Trophoblast cell (in vitro differentiated cells and primary cell): ENCODE results near the gene UBE2H.

Experiments
- DNase-seq, 2 donors: peaks; one replicate each; pipeline ENCODE4 v3.0.0-alpha.2; 2016
- H2AFZ ChIP-seq: 2 replicates; pipeline ENCODE4 v1.6.1; 2013; ENCODE audit warnings: low read length, moderate library complexity, mild to moderate bottlenecking; ENCODE audit not compliant: insufficient read depth, poor library complexity
- H2AK5ac ChIP-seq: 2 replicates; pipeline ENCODE4 v1.6.1; 2013; ENCODE audit warnings: mild to moderate bottlenecking, low read length
- H2BK120ac ChIP-seq: 2 replicates; pipeline ENCODE4 v1.6.1; 2013; ENCODE audit warnings: low read length, mild to moderate bottlenecking, moderate library complexity; ENCODE audit not compliant: insufficient read depth, poor library complexity
- H2BK12ac ChIP-seq: 2 replicates; pipeline ENCODE4 v1.6.1; 2013; ENCODE audit warnings: mild to moderate bottlenecking, low read length, moderate library complexity
- H2BK5ac ChIP-seq: 2 replicates; pipeline ENCODE4 v1.6.1; 2013; ENCODE audit warnings: low read length, low read depth, moderate library complexity, mild to moderate bottlenecking; ENCODE audit not compliant: poor library complexity
- H3K14ac ChIP-seq: 2 replicates; pipeline ENCODE4 v1.6.1; 2013; ENCODE audit warnings: mild to moderate bottlenecking, low read length
- H3K18ac ChIP-seq: 2 replicates; pipeline ENCODE4 v1.6.1; 2013; ENCODE audit warnings: mild to moderate bottlenecking, low read length
- H3K23ac ChIP-seq: 2 replicates; pipeline ENCODE4 v1.6.1; 2013; ENCODE audit warnings: low read length
- H3K27ac ChIP-seq: 2 replicates; pipeline ENCODE4 v1.5.1; 2013; ENCODE audit warnings: low read depth, mild to moderate bottlenecking, inconsistent platforms, low read length, moderate library complexity
- H3K27me3 ChIP-seq: 2 replicates; pipeline ENCODE4 v1.6.1; 2013; ENCODE audit warnings: inconsistent platforms, mild to moderate bottlenecking, low read length, moderate library complexity; ENCODE audit not compliant: insufficient read depth
- H3K36me3 ChIP-seq, 2 experiments: 1 replicate in 1 of 2; 2 replicates in 1 of 2; pipeline ENCODE4 v1.6.1; 2013; ENCODE audit warnings: low read length in 2 of 2, mild to moderate bottlenecking in 2 of 2, moderate library complexity in 1 of 2; ENCODE audit not compliant: insufficient read depth in 2 of 2, control insufficient read depth in 1 of 2
- H3K4ac ChIP-seq: 2 replicates; pipeline ENCODE4 v1.6.1; 2013; ENCODE audit warnings: low read depth, mild to moderate bottlenecking, low read length, moderate library complexity
- H3K4me1 ChIP-seq, 2 experiments: 1 replicate in 1 of 2; 2 replicates in 1 of 2; pipeline ENCODE4 v1.6.1; 2013; ENCODE audit warnings: low read length in 2 of 2, mild to moderate bottlenecking in 2 of 2, moderate library complexity in 1 of 2; ENCODE audit not compliant: insufficient read depth in 2 of 2, control insufficient read depth in 1 of 2
- H3K4me2 ChIP-seq: 2 replicates; pipeline ENCODE4 v1.6.1; 2013; ENCODE audit warnings: inconsistent platforms, mild to moderate bottlenecking, low read length, moderate library complexity
- H3K4me3 ChIP-seq: 2 replicates; pipeline ENCODE4 v1.5.1; 2013; ENCODE audit warnings: mild to moderate bottlenecking, low read depth, low read length, inconsistent platforms
- H3K79me1 ChIP-seq: one replicate; pipeline ENCODE4 v1.6.1; 2013; ENCODE audit warnings: low read length
- H3K79me2 ChIP-seq: 2 replicates; pipeline ENCODE4 v1.6.1; 2013; ENCODE audit warnings: low read length, mild to moderate bottlenecking; ENCODE audit not compliant: control insufficient read depth, insufficient read depth, poor library complexity
- H3K9ac ChIP-seq: 2 replicates; pipeline ENCODE4 v1.6.1; 2013; ENCODE audit warnings: mild to moderate bottlenecking, low read length
- H3K9me3 ChIP-seq: 2 replicates; pipeline ENCODE4 v1.6.1; 2013; ENCODE audit warnings: low read depth, mild to moderate bottlenecking, control low read depth, inconsistent platforms, low read length; ENCODE audit not compliant: insufficient read depth
- H4K12ac ChIP-seq: 2 replicates; pipeline ENCODE4 v1.6.1; 2013; ENCODE audit warnings: low read depth, mild to moderate bottlenecking, low read length, moderate library complexity
- H4K8ac ChIP-seq: 2 replicates; pipeline ENCODE4 v1.6.1; 2013; ENCODE audit warnings: low read depth, mild to moderate bottlenecking, low read length, moderate library complexity
- H4K91ac ChIP-seq: one replicate; pipeline ENCODE4 v1.6.1; 2013; ENCODE audit warnings: low read depth, mild to moderate bottlenecking, low read length, moderate library complexity
- WGBS: extraction: QIAGEN DNeasy Blood & Tissue Kit; methylation state at CpG from one replicate; pipeline ENCODE4 v1.1.7; 2013; ENCODE audit warnings: missing lambda C conversion rate; ENCODE audit not compliant: insufficient read length, insufficient coverage; ENCODE audit errors: extremely low coverage; 5-methylcytosine and 5-hydroxymethylcytosine counted together

UBE2H gene

DNA sequence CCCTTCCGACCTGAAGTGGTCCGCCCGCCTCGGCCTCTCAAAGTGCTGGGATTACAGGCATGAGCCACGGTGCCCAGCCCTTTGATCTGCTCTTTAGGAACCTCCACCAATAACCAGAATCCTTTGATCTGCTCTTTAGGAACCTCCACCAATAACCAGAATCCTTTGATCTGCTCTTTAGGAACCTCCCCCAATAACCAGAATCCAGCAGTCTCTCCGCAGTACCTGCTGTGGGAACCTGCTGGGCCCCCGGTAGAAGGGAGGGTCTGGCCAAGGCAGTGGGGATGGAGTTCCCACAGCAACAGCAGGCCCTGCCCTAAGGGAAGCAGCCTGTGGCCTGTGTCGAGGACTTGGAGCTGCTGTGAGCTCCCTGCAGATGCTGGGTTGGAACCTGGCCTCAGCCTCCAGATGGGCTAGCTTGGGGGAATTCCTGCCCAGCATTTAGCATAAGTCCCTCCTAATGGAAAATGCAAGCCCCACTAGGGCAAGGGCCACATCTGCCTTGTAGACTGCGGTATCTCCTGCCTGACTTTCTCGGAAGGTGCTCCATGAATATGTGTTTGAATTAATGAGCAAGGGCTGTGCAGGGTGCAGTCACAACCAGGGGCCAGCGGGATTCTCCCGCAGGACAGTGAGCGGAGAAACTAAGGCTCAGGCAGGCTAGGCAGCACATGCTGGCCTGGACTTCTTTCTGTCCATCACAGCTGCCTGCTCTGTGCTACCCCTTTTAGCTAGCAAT lies 165.8 kb downstream of the UBE2H start:
- Histone ChIP-seq H3K79me1 (no peaks in the 10 kb centered on the region), H3K36me3 (no peaks in the 10 kb centered on the region)
- no CpG with 5 or more reads among the region's 13 CpGs for WGBS

DNA sequence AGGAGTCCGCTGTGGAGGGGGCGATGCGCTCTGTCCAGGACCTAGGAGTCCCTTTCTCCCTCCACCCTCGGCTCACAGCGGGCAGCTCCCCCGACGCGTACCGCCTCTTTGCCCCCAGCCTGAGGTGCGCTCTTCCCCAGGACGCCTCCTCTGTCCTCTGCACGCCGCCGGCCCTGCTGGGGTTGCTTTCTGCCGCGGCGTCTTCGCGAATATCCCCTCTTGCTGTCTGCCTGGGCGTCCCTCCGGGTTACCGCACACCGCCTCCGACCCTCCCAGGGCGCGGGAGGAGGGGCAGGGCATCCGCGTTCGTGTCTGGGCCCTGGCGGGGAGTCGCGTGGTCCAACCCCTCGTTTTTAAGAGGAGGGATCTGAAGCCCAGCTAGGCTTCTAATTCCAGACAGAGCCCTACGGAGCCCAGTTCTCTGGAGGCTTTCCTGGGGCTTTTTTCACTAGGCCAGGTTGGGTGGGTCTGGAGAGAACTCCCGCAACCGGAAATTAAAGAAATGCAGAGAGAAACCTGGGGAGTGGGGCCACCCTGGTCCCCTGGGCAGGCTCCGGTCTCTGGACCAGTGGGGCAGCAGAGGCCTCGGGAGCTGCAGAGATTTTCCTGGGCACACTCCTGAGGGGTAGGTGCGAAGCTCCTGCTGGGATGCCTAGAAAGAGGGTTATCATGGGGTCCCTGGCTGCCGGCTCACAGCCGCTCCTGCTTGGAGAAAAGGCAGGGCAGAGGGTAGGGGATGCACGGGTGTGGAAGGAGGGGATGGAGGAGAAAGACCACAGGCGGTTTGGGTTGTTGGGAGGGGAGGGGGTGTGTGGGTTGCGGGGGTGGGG lies 166.9 kb downstream of the UBE2H start:
- peak overlapping the region; percentile 34 for H3K4me2 ChIP-seq
- no peak overlapping the region for H2BK120ac ChIP-seq
- no peak overlapping the region for H3K4me3 ChIP-seq
- no peak overlapping the region for H2BK5ac ChIP-seq
- no peak overlapping the region for H2BK12ac ChIP-seq
- no peak for DNase-seq
- no peak overlapping the region for H2AFZ ChIP-seq
- H3K14ac ChIP-seq, result no peak overlapping the region
- H4K91ac ChIP-seq, result no peak overlapping the region
- H3K18ac ChIP-seq, result no peak overlapping the region
- no peaks in the 10 kb centered on the region for H3K79me2 ChIP-seq
- no peak overlapping the region for H3K23ac ChIP-seq
- H3K36me3 ChIP-seq, result no peaks in the 10 kb centered on the region
- no peak overlapping the region for H2AK5ac ChIP-seq
- no CpG with 5 or more reads among the region's 44 CpGs for WGBS
- H4K12ac ChIP-seq, result no peak overlapping the region
- no peaks in the 10 kb centered on the region for H3K79me1 ChIP-seq
- H3K4me1 ChIP-seq, result peaks cover 2 to 10% of the 10 kb centered on the region in 2 experiments
- H3K27me3 ChIP-seq, result peaks cover 62% of the 10 kb centered on the region
- H3K27ac ChIP-seq, result no peak overlapping the region
- H4K8ac ChIP-seq, result no peak overlapping the region
- no peak overlapping the region for H3K4ac ChIP-seq
- peaks cover 15% of the 10 kb centered on the region for H3K9me3 ChIP-seq
- H3K9ac ChIP-seq, result no peak overlapping the region

More for the DNA sequence above, 165.8 kb downstream of the UBE2H start:
- H3K79me2 ChIP-seq, result no peaks in the 10 kb centered on the region
- H2BK12ac ChIP-seq, result no peak overlapping the region
- peaks cover 51% of the 10 kb centered on the region for H3K27me3 ChIP-seq
- no peak overlapping the region for H3K4me3 ChIP-seq
- H3K14ac ChIP-seq, result no peak overlapping the region
- no peak overlapping the region for H4K91ac ChIP-seq
- no peak overlapping the region for H3K4me2 ChIP-seq
- H3K4ac ChIP-seq, result no peak overlapping the region
- no peak overlapping the region for H3K18ac ChIP-seq
- no peak overlapping the region for H2AFZ ChIP-seq
- H4K12ac ChIP-seq, result no peak overlapping the region
- no peak overlapping the region for H4K8ac ChIP-seq
- H3K4me1 ChIP-seq, result peaks cover 0 to 9% of the 10 kb centered on the region in 2 experiments
- no peak overlapping the region for H2AK5ac ChIP-seq
- no peak overlapping the region for H3K23ac ChIP-seq
- DNase-seq, result no peak
- H3K9me3 ChIP-seq, result peaks cover 12% of the 10 kb centered on the region
- no peak overlapping the region for H2BK5ac ChIP-seq
- H2BK120ac ChIP-seq, result no peak overlapping the region
- H3K27ac ChIP-seq, result no peak overlapping the region
- H3K9ac ChIP-seq, result no peak overlapping the region

DNA sequence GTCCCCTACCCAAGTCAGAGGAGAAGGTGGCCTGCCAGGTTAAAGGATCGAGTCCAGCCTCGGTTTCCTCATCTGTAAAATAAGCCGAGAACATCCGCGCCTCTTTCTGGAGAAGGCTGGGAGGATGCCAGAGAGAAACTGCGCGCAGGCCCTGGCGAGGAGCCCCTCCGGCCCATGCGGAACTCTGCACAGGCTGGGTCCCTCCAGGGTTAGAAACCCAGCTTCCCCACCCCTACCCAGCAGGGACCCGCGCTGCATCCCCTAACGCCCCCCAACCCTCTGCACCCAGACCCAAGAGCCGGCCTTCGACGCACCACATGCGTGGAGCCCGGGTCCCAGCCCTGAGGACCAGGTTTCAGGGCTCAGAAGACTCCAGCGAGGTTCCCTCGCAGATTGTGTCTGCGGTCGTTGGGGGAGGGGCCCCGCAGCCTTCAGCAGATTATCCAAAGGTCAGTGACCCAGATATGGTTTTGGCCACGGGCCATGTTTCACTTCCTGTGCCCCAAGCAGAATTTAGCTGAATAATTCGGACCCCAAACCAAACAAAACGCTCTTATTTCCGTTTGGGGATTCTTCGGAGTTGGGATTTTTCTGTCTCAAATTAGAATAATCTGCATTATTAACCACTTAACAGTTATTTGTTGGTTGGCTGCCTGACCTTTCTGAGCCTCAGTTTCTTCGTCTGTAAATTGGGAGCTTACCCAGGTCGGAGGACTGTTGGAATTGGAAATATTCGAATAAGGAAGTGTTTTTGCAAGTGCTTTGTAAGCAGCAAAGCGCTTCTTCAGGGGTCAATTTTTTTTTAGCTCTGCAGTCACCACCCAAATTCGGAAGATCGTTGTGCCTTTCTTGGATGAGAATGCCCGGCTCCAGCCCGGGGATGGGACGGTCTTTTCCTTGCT lies 167.7 kb downstream of the UBE2H start:
- H3K27me3 ChIP-seq, result peaks cover 67% of the 10 kb centered on the region
- no peak overlapping the region for H3K9ac ChIP-seq
- no peaks in the 10 kb centered on the region for H3K36me3 ChIP-seq
- H3K4me2 ChIP-seq, result no peak overlapping the region
- H3K4me3 ChIP-seq, result no peak overlapping the region
- no peak overlapping the region for H4K8ac ChIP-seq
- no peak overlapping the region for H4K91ac ChIP-seq
- H2AK5ac ChIP-seq, result no peak overlapping the region
- no peaks in the 10 kb centered on the region for H3K79me2 ChIP-seq
- H3K18ac ChIP-seq, result no peak overlapping the region
- H2BK12ac ChIP-seq, result no peak overlapping the region
- peaks cover 6 to 14% of the 10 kb centered on the region in 2 experiments for H3K4me1 ChIP-seq
- H3K27ac ChIP-seq, result no peak overlapping the region
- peaks cover 4% of the 10 kb centered on the region for H3K79me1 ChIP-seq
- no peak overlapping the region for H2BK120ac ChIP-seq
- H3K23ac ChIP-seq, result no peak overlapping the region
- H3K9me3 ChIP-seq, result peaks cover 17% of the 10 kb centered on the region
- no peak overlapping the region for H4K12ac ChIP-seq
- H3K4ac ChIP-seq, result no peak overlapping the region
- no peak overlapping the region for H3K14ac ChIP-seq
- WGBS, result no CpG with 5 or more reads among the region's 37 CpGs
- no peak overlapping the region for H2BK5ac ChIP-seq
- no peak for DNase-seq
- no peak overlapping the region for H2AFZ ChIP-seq

DNA sequence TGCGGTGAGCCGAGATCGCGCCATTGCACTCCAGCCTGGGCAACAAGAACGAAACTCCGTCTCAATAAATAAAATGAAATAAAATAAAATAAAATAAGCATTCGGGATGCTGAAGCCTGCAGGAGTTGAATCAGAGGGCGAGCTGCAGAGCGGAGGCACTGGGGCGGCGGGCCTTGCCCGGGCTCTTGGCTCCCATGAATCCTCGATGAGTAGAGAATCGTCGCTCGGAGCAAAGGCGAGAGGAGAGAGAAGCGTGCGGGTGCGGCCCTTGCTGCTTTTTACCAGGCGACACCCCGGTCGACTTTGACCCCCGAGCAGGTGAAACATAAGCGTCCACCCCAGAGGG lies 168.3 kb downstream of the UBE2H start:
- H4K91ac ChIP-seq, result no peak overlapping the region
- WGBS, result no CpG with 5 or more reads among the region's 25 CpGs
- peaks cover 68% of the 10 kb centered on the region for H3K27me3 ChIP-seq
- H3K79me2 ChIP-seq, result no peaks in the 10 kb centered on the region
- H3K79me1 ChIP-seq, result peaks cover 7% of the 10 kb centered on the region
- H3K27ac ChIP-seq, result no peak overlapping the region
- no peak overlapping the region for H3K23ac ChIP-seq
- H4K8ac ChIP-seq, result no peak overlapping the region
- H3K9me3 ChIP-seq, result peaks cover 17% of the 10 kb centered on the region
- H3K4me3 ChIP-seq, result no peak overlapping the region
- no peak overlapping the region for H3K18ac ChIP-seq
- H2BK12ac ChIP-seq, result no peak overlapping the region
- no peak overlapping the region for H3K14ac ChIP-seq
- H4K12ac ChIP-seq, result no peak overlapping the region
- H3K4me1 ChIP-seq, result peaks cover 6 to 14% of the 10 kb centered on the region in 2 experiments
- H3K36me3 ChIP-seq, result no peaks in the 10 kb centered on the region
- H2AK5ac ChIP-seq, result no peak overlapping the region
- no peak for DNase-seq
- H3K4me2 ChIP-seq, result no peak overlapping the region
- H3K4ac ChIP-seq, result no peak overlapping the region
- H3K9ac ChIP-seq, result no peak overlapping the region
- no peak overlapping the region for H2BK5ac ChIP-seq
- no peak overlapping the region for H2AFZ ChIP-seq
- H2BK120ac ChIP-seq, result no peak overlapping the region
